ENCODE measurements around the gene TMEM115.

Gene TMEM115, protein sequence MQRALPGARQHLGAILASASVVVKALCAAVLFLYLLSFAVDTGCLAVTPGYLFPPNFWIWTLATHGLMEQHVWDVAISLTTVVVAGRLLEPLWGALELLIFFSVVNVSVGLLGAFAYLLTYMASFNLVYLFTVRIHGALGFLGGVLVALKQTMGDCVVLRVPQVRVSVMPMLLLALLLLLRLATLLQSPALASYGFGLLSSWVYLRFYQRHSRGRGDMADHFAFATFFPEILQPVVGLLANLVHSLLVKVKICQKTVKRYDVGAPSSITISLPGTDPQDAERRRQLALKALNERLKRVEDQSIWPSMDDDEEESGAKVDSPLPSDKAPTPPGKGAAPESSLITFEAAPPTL

DNA sequence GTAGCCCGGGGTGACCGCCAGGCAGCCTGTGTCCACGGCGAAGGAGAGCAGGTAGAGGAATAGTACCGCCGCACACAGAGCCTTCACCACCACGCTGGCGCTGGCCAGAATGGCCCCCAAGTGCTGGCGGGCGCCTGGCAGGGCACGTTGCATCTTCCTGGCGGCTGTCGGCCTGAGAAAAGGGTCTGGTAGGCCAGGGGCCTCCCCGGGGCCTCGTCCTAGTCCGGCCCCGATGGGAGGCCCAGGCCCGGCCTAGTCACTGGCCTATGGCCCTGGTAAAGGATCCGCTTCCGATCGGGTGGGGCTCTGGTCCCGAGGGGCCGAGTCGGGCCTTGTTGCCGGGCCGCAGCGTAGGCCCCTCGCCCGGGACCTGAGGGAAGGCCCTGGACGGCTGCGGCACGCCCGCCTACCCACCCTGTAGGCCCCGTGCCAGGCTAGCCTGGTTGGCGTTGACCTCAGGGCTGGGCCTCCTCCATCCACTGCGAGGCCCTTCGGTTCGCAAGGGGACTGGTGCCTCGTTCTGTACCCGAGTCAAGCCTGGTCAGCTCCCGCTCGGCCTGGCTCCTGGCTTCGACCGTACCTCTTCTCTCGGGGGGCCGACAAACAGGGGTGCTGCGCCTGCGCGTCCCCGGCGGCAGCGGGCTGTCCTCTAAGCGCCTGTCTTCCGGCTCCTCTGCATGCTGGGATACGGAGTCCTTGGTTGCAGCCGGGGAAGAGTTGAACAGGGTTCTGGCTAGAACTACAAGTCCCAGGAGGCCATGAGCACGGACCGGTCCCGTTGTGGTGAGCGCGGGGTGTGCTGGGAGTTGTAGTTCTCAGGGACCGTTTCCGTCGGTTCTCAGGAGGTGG, at the start of gene TMEM115:
Gene TMEM115 (minus strand): TSS at position 611 of the 849 bp plus-strand sequence. CDS start 458 bp downstream, at position 153.
- peak; percentile 99 for DNase-seq

DNA sequence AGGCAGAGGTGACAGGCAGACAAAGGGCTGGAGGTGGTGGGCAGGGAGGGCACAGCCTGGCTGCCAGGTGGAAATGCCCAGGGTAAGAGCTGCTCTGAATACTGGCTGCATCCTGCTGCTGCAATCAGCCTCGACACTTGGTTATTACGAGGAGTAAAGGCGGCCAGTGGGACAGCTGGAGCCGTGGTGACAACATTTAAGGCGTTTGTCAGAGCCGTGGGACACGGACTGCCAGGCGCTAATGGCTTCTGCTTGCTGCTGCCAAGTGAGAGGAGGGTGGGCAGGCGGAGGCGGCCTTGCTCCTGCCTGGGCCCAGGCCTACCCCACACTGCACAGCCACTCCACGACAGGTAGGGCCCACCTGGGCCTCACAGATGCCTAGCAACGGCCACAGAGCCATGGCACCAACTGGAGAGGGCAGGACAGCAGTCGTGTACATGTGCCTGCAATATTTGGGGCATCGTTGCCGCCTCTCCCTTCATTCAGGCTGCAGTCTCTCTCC, 49.2 kb upstream of the TMEM115 start:
- DNase-seq = no peak

DNA sequence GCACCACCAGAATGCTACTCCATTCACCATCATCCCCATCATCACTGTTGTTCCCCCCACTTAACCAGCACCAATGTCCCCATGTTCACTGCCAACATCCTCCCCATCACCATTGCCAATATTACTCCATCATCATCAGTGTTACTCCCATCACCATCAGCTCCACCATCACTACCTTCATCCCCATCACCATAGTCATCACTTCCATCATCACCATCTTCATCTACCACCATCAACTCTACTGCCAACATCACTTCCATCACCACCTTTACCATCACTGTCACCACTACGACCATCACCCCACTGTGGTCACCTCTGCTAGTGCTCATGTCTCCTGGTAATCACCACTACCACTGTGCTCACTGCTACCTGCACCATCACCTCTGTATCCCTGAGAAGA, 47.2 kb upstream of the TMEM115 start:
- DNase-seq = no peak

DNA sequence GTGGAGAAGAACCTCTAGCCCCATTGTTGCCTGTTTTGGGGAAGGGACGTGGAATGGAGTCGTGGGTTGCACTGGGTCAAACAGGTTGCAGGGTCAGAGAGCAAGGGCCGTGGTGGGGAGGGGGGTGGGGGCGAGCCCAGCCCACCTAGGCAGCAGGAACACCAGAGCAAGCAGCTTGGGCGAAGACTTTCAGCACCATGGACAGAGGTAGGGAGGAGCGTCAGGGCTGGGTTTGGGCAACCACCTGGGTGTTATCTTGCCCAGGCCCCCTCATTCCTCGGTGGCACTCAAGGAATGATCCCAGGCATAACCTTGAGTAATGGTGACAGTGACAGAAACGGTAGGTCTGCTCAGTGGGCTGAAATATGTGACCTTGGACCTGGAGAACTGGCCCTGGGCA, 45.9 kb upstream of the TMEM115 start:
- no peak for DNase-seq

DNA sequence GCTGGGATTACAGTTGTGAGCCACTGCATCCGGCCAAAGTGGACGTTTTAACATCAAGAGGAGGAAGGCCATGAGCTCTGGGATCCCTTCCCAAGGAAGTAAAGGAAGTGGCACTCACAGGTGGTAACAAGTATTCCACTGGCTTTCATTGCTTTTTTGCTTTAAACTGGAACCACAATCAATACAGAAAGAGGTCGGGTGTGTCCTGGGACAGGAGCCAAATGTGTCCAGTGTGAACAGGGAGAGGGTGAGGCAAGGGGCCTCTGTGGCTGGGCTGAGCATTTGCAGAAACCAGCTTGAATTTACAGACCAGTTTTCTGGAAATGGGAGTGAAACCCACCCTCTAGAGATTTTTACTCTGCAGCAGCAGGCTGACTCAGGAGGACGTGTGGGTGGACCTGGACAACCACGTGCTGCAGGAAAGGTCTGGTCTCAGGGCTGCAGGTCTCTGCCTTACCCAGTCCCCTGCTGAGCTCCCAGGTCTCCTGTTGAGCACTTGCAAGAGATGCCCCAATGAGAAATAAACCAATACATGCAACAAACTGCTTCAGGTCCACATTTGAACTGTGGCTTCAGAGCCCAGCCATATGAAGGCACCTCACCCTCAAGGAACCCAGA, 42.8 kb upstream of the TMEM115 start:
- DNase-seq = no peak

DNA sequence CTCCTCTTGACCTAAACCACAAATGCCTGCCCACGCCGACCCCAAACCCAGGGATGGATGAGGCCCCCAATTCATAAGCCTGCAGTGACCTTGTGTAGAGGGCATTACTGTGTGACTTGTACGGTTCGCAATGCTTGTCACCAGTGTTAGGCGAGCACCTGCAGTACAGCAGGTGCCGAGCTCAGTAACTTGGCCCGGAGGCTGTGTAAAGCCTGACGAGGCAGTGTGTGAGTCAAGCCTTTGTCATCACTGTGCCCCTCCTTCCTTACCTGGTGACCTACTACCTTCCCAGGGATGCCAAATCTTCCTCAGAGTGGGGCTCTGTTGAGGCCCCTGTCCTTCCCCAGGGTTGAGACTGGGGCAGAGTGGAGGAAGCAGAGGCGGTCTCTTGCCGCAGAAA, 37.2 kb upstream of the TMEM115 start:
- no peak for DNase-seq

DNA sequence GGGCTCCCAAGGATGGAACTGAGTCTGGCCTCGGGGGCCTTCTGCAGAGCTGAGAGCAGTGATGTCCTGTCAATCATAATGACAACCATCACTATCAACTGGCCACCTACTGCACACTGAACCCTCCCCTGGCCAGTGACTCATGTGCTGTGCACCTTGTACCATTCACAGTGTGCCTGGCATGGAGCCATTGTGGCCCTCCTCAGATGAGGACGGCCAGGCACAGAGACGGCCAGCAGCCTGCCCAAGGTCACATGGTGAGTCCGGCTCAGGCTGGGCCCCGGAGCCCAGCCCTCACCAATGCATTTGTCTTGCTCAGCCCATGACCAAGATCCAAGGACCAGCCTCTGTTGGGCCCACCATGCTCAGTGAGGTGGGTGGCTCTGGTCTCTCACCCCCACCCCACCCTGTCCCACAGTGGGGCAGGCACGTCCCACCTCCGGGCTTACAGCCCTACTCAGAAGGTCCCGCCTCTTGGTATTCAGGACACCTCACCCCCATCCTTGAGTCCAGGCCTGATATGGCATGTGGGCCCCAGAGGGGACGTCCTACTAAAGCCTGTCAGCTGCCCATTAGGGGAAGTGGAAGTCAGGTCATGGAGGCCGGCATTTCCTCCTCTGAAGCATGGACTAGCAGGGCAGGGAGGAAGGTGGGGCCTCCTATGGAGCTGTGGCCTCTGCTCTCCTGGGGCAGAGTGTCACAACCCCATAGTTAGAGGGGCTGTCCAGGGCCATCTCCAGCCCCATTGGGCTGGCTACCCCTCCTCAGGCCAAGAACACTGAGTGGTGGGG, 35.9 kb upstream of the TMEM115 start:
- DNase-seq = no peak

DNA sequence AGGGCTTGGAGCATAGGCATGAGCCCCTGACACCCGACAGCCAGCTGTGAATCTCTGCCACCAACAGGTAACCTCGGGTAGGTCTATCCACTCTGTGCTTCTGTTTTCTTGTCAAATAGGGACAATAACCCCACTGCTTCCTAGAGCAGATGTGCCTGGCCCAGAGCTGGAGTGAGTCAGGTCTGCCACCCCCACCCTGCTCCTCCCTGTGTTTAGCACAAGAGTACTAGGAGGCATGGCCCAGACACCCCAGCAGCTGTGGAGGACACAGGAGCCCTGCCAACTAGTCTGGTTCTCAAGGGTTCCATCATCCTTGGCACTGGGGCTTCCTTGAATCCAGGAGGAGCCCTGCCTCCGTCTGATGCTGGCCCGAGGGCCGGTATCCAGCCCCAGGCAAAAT, 33.7 kb upstream of the TMEM115 start:
- DNase-seq = no peak

DNA sequence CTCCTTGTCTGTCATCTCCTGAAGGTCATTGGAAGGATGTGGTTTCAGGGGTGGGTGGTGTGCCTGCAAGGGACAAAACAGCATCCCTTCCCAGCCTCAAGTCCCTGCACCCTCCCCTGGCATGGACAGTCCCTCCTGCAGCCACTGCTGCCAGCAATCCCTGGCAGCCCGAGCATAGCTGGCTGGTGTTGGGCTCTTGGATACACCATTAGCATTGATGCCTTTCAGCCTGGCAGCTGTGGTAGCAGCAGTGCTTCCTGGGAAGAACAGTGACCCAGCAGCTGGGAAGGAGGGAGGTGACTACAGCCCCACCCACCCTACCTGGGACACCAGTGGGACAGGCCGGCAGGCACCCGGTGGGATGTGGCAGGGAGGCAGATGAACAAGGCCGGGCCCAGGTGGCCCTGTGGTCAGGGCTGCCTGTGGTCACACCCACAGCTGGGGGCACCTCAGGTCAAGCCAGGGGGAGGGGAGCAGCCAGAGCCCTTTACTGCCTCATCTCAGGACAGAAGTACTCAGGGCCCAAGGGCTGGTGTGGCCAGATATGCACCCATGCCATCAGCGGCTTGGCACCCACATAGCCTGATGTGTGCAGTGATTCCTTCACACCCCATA, 32.9 kb upstream of the TMEM115 start:
- no peak for DNase-seq

DNA sequence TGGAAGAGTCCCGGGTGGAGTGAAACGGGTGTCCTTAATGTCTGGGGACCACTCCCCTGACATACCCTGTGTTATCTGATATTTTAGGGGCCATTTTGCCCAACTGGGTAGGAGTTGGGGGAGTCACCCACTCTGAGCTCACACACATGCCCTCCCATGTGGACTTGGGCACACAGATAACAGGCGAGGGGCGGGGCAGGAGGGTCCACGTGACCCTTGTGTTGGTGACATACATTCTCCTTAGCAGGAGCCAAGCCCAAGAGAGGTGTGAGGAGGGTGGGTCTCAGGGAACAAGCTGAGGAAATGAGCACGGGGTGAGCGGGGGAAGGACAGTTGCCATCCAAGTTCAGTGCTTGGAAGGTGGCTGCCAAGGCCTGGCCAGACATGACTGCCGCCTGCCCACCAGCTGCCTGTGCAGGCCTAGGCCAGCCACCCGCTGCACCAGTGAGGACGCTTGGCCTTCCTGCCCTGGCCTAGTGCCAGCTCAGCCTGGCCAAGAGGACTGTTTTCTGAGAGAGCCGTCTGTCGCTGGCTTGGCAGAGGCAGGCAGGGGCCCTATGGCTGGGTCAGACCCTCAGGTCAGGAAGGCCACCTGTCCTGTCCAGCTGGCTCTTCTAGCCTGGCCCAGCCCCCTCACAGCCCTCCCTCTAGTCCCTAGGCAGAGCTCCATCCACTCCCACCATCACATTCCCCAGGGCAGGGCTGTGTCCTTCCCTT, 31.3 kb upstream of the TMEM115 start:
- no peak for DNase-seq

DNA sequence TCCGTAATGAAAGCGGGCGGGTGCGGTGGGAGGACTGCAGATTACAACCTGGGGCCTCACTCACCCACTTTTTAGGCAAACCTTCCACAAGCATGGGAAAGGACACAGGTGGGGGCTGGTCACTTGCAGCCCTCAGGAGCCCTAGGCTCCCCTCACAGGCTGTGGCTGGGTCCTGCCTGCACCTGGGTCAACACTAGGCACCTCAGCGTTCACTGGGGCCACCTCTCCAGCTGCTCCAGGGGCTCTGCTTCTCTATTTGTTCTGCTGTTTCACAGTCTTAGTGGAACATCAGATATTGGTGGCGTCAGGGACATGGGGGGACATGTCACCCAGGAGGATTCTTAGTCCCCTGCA, 30.1 kb upstream of the TMEM115 start:
- no peak for DNase-seq

DNA sequence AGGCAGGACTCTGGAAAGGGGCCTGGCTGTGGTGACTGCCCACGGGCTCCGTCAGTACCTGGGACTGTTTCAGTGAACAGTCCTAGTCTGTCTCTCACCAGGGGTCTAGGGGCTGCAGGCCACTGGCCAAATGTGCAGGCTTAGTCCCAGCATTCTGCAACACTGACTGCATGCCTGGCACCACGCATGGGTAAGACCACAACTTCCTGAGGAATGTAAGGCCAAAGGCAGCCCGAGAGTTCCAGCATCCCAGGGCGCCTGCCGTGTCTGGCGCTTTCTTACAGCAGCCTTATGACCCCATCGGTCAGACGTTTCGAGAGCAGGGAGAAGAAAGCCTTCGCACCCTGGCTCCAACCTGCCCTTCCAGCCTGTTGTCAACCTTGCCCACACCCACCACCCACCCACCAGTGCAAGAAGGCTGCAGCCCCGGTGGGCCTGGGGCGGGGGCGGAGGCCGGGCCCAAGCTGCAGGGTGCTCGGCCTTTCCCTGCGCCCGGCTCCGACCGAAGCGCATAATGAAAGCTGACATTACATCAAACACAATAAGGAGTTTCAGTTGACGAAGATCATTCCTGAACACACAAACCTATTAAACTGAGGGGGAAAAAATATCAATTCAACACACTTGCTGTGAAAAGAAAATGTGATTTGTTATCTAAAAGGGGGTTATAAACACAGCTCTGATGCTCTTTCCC, 29.5 kb upstream of the TMEM115 start:
- no peak for DNase-seq

DNA sequence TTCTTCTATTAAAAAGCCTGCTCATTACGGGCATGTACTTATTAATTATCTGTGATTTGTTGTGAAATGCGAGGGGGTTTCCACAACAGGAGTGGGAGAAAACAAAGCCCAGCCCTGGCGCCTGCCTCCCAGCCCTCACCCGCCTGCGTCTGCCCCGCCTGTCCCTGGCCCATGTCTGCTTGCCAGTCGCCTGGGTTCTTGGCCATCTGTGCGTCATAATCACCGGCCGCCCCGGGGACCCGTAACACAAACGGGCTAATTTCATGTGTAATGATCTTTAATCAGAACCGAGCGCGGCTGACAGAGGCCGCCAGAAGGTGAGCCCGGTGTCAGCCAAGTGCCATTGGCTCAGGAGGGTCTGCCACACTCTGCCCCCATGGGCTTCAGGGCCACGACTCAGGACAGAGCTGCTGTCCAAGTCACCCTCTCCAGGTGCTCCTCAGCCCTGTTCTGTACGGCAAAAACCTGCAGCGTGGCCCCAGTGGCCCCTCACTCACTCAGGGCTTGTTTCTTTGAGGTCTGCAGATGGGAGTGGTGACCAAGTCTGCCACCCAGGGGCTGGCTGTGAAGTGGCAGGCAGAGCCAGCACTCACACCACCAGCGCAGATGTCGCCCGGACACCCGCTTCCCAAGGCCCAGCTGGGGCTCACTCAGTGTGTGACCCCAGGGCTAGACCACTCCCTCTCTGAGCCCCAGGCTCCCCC, 28.8 kb upstream of the TMEM115 start:
- DNase-seq = no peak

DNA sequence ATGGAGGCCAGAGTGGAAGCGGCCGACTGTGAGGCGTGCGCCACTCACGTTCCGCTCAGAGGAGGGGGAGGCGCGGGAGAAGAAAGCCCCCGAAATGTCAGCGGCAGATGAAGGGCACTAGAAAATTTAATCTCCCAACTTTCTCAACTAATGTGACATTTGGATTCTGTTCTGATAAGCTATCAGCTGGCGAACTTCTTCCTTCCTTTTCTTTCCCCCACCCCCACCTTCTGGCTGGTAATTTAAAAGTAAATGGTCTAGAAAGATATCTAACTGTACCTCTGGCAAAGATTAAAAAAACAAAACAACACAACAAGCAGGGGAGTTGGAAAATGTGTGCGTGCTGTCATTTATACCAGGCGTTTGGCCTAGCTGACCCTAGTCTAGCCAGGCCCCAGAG, 26.4 kb upstream of the TMEM115 start:
- no peak for DNase-seq

DNA sequence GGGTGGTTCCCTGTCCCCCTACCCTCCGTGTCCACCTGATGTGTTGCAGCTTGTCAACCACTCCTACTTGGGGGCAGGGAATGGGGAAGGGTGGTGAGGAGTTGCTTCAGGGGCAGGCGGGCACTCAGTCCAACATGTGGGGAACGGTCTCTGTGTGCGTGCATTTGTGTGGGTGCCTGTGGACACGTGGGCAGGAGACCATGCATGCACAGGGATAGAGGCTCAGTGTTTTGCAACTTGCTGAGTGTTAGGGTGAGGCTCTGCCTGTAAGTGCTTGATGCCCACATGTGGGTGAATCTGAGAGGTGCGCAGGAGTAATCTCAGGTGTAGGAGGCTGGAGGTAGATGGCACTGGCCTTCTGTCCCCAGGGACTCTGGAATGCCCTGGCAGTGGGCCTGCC, 24.4 kb upstream of the TMEM115 start:
- DNase-seq = no peak

DNA sequence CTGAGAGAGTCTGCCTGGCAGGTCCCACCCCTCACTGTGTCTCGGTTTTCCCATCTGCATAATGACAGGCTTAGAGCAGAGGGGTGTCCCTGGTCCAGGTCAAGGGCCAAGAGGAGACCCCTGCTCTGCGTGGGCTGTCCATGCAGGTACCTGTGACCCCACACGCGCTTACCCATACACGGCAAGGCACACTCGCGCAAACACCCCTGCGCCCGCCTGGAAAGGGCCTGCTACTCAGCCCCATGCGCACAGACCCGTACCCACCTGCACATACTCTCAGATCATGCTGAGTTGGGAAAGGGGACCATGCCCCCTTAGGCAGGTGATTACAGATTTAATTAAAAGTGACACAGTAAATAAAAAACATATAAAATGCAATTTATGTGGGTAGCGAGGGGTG, 23.4 kb upstream of the TMEM115 start:
- DNase-seq = no peak

DNA sequence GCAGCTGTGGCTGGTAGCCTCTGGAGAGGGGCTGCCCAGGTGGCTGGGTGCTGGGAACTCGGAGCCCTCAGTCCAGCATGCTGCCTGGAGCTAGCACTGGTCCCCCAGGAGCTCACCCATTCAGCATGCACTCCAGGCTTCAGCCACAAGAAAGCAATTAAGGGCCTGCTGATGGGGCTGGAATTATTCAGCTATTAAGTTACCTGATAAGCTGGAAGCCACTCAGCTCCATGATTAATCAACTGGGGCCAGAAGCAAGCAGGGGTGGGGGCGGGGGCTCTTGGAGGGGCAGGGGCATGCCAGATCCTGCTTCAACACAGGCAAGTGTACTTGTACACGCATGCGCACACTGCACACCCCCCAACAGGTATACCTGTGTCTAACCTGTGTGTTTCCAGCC, 22.1 kb upstream of the TMEM115 start:
- DNase-seq = no peak

DNA sequence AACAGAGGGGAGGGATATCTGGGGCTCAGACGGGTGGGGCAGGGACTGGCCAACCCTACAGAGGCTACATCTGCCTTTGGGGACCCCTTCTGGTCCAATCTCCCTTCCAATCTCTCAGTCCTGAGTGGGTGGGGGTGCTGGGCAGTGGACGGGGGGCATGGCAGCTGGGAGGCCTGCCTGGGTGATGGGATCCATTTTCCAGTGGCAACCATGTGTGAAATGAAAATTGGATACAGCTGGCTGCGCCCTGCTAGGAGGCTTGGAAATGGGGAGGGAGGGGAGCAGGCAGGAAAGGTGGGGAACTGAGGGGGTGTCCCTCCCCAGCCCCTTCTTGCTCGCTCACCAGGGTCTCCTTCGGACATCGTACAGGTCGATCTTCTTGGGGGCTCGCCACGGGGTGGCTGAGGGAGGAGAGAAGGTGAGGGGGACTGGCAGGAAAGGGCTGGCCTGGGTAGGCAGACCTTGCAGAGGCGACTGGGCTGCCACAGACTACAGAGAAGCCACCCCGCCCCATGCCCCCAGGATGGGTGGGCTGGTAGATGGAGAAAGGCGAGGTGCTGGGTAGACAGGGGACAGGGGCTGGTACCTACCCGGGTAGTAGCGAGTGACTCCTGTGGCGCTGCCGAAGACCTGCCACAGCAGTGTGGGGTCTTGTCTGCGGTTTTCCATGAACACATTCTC, 21.2 kb upstream of the TMEM115 start:
- no peak for DNase-seq

DNA sequence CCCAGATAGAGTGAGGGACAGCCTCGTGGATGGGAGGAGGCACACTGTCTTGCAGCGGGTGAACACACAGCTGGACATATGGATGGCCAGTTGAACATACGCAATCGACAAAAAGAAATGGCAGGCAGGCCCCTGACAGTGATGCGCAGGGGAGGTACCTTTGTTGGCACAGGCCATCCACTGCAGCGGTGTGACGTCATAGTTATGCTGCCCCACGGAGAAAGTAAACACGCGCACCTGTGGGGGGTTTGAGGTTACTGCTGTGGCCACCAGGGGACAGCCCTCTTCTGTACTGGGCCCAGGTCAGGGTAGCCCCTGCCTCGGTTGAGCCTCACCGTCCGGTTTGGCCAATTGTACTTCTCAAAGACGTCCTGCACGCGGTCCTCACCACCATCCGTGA, 19.4 kb upstream of the TMEM115 start:
- no peak for DNase-seq

DNA sequence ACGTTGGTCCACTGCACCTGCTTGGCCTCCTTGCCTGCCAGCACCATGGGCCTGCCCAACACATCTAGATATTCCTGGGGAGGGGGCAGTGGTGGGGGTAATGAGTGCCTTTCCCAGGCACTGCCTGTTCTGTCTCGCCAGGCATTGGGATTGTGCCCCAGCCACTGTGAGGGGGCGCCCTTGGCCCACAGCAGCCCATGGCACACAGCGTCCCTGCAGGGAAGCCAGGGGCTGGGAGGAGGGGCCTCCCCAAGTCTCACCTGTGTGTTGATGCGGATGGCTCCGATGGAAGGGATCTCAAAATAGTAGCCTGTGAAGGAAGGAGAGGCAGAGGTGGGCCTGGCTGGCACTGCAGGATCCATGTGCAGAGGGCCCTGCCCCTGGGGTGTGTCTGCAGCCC, 18.7 kb upstream of the TMEM115 start:
- no peak for DNase-seq
